ENCODE results near the gene COASY.

GRCh38 chr17:42513686-42514085 is 48.3 kb upstream of the COASY start:
- TF ChIP-seq CTCF (IDR thresholded peaks at IDR 0.05) (no peak), EP300 (IDR thresholded peaks at IDR 0.05; ENCODE audit: low read depth) (no peak), POLR2AphosphoS5 (IDR thresholded peaks at IDR 0.05) (no peak)

Data from transverse colon (tissue), 4 donors.